Fibroblast of lung (primary cell): ENCODE measurements around the gene GNAI2. TPM values are rescaled to one million over a fixed set of nuclear protein-coding genes. Genes with fewer than 3 reads are reported as not detected.

ENCODE experiments used
- DNase-seq, 2 donors: peaks; one replicate each; pipeline versions ENCODE4 v3.0.0 to v3.0.0-alpha.2; 2010; ENCODE audit warnings: low read depth in 2 of 2
- H2AFZ ChIP-seq: 2 replicates; pipeline ENCODE4 v1.5.1; 2012; ENCODE audit warnings: low read length, control low read depth, inconsistent platforms
- H3K27ac ChIP-seq: 2 replicates; pipeline ENCODE4 v1.5.1; 2011; ENCODE audit warnings: low read length, control low read depth; ENCODE audit not compliant: insufficient read depth
- H3K27me3 ChIP-seq: 2 replicates; pipeline ENCODE4 v1.5.1; 2011; ENCODE audit warnings: mild to moderate bottlenecking, low read length; ENCODE audit not compliant: control insufficient read depth, insufficient read depth
- H3K36me3 ChIP-seq: 2 replicates; pipeline ENCODE4 v1.5.1; 2011; ENCODE audit warnings: low read length; ENCODE audit not compliant: control insufficient read depth, insufficient read depth
- H3K4me1 ChIP-seq: 2 replicates; pipeline ENCODE4 v1.5.1; 2011; ENCODE audit warnings: low read length; ENCODE audit not compliant: control insufficient read depth, insufficient read depth; ENCODE audit errors: extremely low read depth
- H3K4me2 ChIP-seq: 2 replicates; pipeline ENCODE4 v1.5.1; 2011; ENCODE audit warnings: low read length, control low read depth; ENCODE audit not compliant: insufficient read depth; ENCODE audit errors: extremely low read depth
- H3K4me3 ChIP-seq, 4 experiments: fragments of 200-600 bp in 1 of 4; sonication (generic) in 1 of 4; replicated peaks in 1 of 4; 2 replicates each; pipeline ENCODE4 v1.5.1; 2011 to 2016; ENCODE audit warnings: low read length in 4 of 4, low read depth in 3 of 4, mild to moderate bottlenecking in 3 of 4, control low read depth in 2 of 4, inconsistent platforms in 1 of 4, mixed read lengths in 1 of 4; ENCODE audit not compliant: insufficient read depth in 1 of 4; ENCODE audit errors: control extremely low read depth in 1 of 4
- H3K79me2 ChIP-seq: 2 replicates; pipeline ENCODE4 v1.5.1; 2012; ENCODE audit warnings: mild to moderate bottlenecking, low read length, inconsistent platforms; ENCODE audit not compliant: control insufficient read depth, insufficient read depth
- H3K9ac ChIP-seq: 2 replicates; pipeline ENCODE4 v1.5.1; 2011; ENCODE audit warnings: mild to moderate bottlenecking, low read length, control low read depth; ENCODE audit not compliant: insufficient read depth
- H3K9me3 ChIP-seq: 2 replicates; pipeline ENCODE4 v1.5.1; 2012; ENCODE audit warnings: low read depth, low read length; ENCODE audit not compliant: control insufficient read depth, insufficient read depth
- H4K20me1 ChIP-seq: 2 replicates; pipeline ENCODE4 v1.5.1; 2011; ENCODE audit warnings: low read length; ENCODE audit not compliant: control insufficient read depth, insufficient read depth; ENCODE audit errors: extremely low read depth
- CTCF ChIP-seq, 2 donors: IDR thresholded peaks in 1 of 2; conservative IDR thresholded peaks in 1 of 2; 1 replicate in 1 of 2; 2 replicates in 1 of 2; pipeline ENCODE4 v1.5.1; 2011 to 2012; ENCODE audit warnings: low read length in 2 of 2, control low read depth in 1 of 2, inconsistent platforms in 1 of 2, low read depth in 1 of 2, mild to moderate bottlenecking in 1 of 2
- EZH2 ChIP-seq: IDR thresholded peaks from 2 replicates; pipeline ENCODE4 v1.5.1; 2012; ENCODE audit warnings: low read length, control low read depth, mild to moderate bottlenecking; ENCODE audit errors: missing control alignments
- polyA plus RNA-seq, 2 donors: library from polyadenylated mRNA; depleted of rRNA in 1 of 2; stranded (reverse) in 1 of 2; unstranded in 1 of 2; fragments of >200 nt; gene quantifications; 2 replicates each; pipeline ENCODE4 v1.2.1, GENCODE V29; 2011 to 2012; ENCODE audit warnings: missing spikeins in 1 of 2
- total RNA-seq: library from RNA; depleted of rRNA; stranded (reverse); fragments of >200 nt; gene quantifications from 2 replicates; pipeline ENCODE4 v1.2.1, GENCODE V29; 2014

Gene GNAI2
- total and polyA plus RNA-seq, 2 donors (not counting 1 experiment from before 2014, with no cell fraction given) = 238 to 704 TPM

DNA sequence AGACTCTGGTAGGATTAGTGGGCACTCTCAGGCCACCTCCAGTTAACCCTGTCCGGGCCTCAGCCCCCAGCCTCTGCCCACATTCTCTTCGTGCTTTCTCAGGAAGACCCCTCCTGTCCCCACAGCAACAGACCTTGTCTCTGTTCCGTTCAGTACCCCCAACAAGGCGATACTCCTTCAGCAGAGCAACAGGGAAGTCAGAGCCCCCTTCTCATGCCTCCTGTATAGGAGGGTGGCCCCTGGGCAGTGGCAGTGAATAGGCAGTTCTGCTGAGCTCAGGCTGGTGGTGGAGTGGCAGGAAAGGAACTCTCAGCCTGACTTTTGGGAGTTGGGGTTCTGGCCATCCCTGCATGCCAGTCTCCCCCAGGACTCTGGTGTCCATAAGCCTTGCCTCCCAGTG lies 33.5 kb downstream of the GNAI2 start:
- no peaks in the 10 kb centered on the region for H3K79me2 ChIP-seq
- no peak for DNase-seq
- H3K27ac ChIP-seq = peak overlapping the region; percentile 14
- no peaks in the 10 kb centered on the region for H3K9me3 ChIP-seq
- H3K27me3 ChIP-seq = no peaks in the 10 kb centered on the region
- no peaks in the 10 kb centered on the region for H3K36me3 ChIP-seq
- TF ChIP-seq CTCF (conservative IDR thresholded peaks at IDR 0.05 in 1 of 2, IDR thresholded peaks at IDR 0.05 in 1 of 2; ENCODE audit: low read depth in 1 of 2, low read length in 2 of 2) (no peak), EZH2 (no peak)
- H3K4me3 ChIP-seq = peak overlapping the region; percentile 29 to 64 (median 46)
- H3K4me2 ChIP-seq = peak overlapping the region; percentile 88
- H3K9ac ChIP-seq = no peak overlapping the region
- H3K4me1 ChIP-seq = peaks cover 57% of the 10 kb centered on the region
- H2AFZ ChIP-seq = no peak overlapping the region
- H4K20me1 ChIP-seq = no peaks in the 10 kb centered on the region

GRCh38 chr3:50269977-50270413 lies 34.0 kb downstream of the GNAI2 start:
- no peaks in the 10 kb centered on the region for H3K27me3 ChIP-seq
- H3K9me3 ChIP-seq = no peaks in the 10 kb centered on the region
- no peaks in the 10 kb centered on the region for H3K36me3 ChIP-seq
- H3K4me2 ChIP-seq = peak overlapping the region; percentile 88
- H3K27ac ChIP-seq = no peak overlapping the region
- peak in 1 of 2 donors; percentile 52 for DNase-seq
- H3K4me1 ChIP-seq = peaks cover 55% of the 10 kb centered on the region
- no peak overlapping the region for H3K9ac ChIP-seq
- no peaks in the 10 kb centered on the region for H3K79me2 ChIP-seq
- no peak overlapping the region for H2AFZ ChIP-seq
- peak overlapping the region in 3 of 4 experiments; percentile 37 to 64 (median 56) for H3K4me3 ChIP-seq
- H4K20me1 ChIP-seq = no peaks in the 10 kb centered on the region
- no peak for TF ChIP-seq CTCF (conservative IDR thresholded peaks at IDR 0.05 in 1 of 2, IDR thresholded peaks at IDR 0.05 in 1 of 2; ENCODE audit: low read depth in 1 of 2, low read length in 2 of 2)
- no peak for TF ChIP-seq EZH2

DNA sequence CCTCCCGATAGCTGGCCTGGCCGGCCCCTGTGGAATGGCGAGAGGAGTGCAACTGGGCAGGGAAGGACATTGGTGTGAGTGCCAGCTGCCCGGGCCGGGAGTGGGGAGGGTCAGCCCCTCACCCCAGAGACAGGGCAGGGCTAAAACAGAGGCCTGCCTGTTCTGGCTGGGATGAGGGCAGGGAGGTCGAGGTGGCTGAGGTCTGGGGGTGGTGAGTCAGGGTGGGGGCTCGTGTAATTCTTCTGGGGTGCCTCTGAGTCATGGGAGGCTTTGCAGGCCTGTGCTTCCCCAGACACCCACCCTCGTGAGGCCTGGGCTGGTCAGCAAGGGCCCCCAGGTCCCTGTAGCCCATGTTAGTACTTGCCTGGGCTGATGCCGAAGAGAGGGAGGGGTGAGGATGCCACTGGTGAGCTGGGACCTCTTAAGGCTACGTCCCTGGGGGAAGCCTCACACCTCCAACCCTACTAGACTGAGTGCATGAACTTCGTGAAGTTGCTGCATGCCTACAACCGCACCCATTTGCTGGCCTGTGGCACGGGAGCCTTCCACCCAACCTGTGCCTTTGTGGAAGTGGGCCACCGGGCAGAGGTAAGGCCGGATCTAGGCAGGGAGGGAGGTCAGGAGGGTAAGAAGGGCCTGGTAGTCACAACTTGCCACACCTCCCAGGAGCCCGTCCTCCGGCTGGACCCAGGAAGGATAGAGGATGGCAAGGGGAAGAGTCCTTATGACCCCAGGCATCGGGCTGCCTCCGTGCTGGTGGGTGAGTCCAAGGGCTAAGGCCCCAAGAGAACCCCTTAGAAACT lies 34.6 kb downstream of the GNAI2 start:
- peak in 1 of 2 donors; percentile 31 for DNase-seq
- no peak overlapping the region for H3K9ac ChIP-seq
- TF ChIP-seq EZH2 = no peak
- TF ChIP-seq CTCF (conservative IDR thresholded peaks at IDR 0.05 in 1 of 2, IDR thresholded peaks at IDR 0.05 in 1 of 2; ENCODE audit: low read depth in 1 of 2, low read length in 2 of 2) = no peak
- H3K36me3 ChIP-seq = no peaks in the 10 kb centered on the region
- peak overlapping the region; percentile 88 for H3K4me2 ChIP-seq
- H3K4me1 ChIP-seq = peaks cover 49% of the 10 kb centered on the region
- no peak overlapping the region for H3K27ac ChIP-seq
- H2AFZ ChIP-seq = no peak overlapping the region
- no peaks in the 10 kb centered on the region for H3K27me3 ChIP-seq
- H4K20me1 ChIP-seq = no peaks in the 10 kb centered on the region
- H3K79me2 ChIP-seq = no peaks in the 10 kb centered on the region
- H3K4me3 ChIP-seq = peak overlapping the region in 2 of 4 experiments; percentile 56 to 64
- H3K9me3 ChIP-seq = no peaks in the 10 kb centered on the region
